Lung microvascular endothelial cell (primary cell): ENCODE data around the gene CATSPERE. TPM values are rescaled to one million over a fixed set of nuclear protein-coding genes. Genes with fewer than 3 reads are reported as not detected.
"Not testable (repeated sequence)": the region's sequence is repeated elsewhere in the genome, so short reads cannot be mapped to it uniquely, and the experiment has no call there.

ENCODE experiments used
- DNase-seq, 2 donors: peaks; one replicate each; pipeline versions ENCODE4 v3.0.0 to v3.0.0-alpha.2; 2010; ENCODE audit warnings: low read depth in 2 of 2
- total RNA-seq: library from RNA; depleted of rRNA; stranded (reverse); fragments of >200 nt; gene quantifications from 2 replicates; pipeline ENCODE4 v1.2.1, GENCODE V29; 2014

Gene CATSPERE
- total RNA-seq, 1 donor from 2014 or later: 1.6 TPM

- DNase-seq: no peak
Observed at GRCh38 chr1:244447552-244447951, 13.5 kb upstream of the CATSPERE start.

DNA sequence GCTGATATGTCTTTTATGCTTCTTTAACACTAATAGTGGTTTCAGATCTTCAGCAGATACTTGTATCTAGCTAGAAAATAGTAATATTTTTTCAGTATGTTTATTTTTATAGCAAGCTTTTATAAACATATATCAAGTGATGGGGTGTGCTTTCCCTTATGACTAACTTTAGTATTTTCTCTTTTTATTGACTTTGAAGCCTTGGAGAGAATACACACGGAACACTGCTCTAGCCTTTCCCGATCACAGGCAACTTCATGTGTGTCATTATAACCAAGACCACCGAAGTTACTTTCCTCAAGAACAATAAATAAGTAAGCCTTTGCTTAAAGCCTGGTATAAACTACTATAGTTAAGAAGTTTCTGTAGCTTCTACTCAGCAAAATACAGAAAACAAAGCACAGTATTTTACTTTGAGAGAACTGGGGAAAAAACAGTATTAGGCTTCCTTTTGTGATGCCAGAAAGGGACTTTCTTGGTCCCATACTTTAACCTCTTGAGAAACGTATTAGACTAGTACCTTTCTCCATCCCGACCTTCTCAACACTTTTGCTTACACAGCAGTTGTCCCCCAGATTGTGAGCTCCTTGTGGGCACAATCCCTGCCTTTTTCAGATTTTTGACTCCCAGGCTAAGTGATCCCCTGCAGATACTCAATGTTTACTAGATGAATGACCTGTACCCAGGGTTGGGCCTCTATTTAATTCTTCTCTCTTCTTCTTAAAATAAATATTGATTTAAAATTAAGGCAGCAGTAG, 12.6 kb upstream of the CATSPERE start:
- no peak for DNase-seq

- no peak for DNase-seq
Observed at GRCh38 chr1:244449936-244450508, 11.1 kb upstream of the CATSPERE start.

DNA sequence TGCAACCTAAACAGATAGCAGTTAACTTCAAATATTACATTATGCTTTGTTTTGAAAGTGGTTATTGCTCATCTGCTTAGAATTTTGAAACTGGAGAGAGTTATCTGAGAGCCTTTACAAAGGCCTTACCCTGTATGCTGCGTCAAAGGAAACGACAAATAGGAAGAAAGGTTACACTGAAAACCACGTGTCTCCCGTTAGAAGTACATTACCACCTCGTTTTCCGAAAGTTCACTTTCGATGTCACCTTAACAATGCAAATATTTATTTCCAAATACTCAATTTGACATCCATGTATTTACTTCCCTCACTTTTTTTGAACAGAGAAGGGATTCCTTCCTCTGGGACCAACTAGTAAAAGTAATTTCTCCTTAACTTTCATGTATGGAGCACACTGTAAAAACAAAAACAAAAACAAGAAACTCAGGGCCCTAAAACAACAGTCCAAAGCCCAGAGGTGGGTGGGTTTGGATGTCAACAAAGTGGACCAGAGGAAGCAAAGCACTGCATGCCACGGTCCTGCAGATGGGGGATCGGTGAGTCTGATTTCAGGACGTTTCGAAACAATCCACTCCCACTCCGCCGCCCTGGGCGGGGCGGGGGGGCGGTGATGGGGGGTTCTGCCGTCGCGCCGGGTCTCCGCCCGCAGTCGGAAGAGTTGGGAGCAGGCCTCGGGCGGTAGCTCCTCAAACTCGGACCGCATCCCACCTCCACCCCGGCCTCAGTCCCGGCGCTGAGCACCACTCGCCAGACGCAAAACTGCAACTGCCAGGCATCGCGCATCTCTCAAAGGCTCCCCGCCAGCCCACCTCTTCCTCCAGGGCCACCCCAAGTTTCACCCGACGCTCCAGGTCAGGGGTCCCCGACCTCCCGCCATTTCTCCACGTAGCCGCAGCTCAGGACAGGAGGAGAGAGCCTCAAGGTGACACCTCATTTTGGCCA, 10.2 kb upstream of the CATSPERE start:
- peak; percentile 70 to 81 for DNase-seq

- DNase-seq: no peak
Observed at GRCh38 chr1:244451539-244451950, 9.5 kb upstream of the CATSPERE start, which contains the start of gene ADSS2. Gene ADSS2 (minus strand): TSS chr1:244451909. CDS start chr1:244451817, 92 bp downstream.

- peak; percentile 99 to 100 for DNase-seq
Observed at GRCh38 chr1:244451951-244452795, 8.9 kb upstream of the CATSPERE start.

- no peak for DNase-seq
Observed at GRCh38 chr1:244454412-244454811, 6.7 kb upstream of the CATSPERE start.

DNA sequence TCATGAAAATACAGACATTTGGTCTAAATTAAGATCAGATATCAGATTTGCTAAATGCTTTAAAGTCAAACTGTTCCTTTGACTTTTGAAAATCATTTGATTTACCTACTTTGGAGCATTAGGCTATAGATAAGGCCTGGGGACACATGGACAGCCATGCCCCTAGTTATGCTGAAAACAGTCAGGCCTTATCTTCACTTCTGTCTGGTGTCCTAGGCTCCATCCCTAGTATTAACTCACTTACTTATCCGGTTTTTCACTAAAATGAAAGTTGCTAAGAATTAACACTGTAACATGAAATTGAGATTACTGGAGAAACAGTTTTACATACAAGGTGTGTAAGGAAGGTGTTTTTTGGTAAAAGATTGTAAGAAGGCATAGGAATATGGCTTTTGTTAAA, 4.5 kb upstream of the CATSPERE start:
- no peak for DNase-seq

- DNase-seq: no peak
Observed at GRCh38 chr1:244458781-244459180, 2.3 kb upstream of the CATSPERE start.

DNA sequence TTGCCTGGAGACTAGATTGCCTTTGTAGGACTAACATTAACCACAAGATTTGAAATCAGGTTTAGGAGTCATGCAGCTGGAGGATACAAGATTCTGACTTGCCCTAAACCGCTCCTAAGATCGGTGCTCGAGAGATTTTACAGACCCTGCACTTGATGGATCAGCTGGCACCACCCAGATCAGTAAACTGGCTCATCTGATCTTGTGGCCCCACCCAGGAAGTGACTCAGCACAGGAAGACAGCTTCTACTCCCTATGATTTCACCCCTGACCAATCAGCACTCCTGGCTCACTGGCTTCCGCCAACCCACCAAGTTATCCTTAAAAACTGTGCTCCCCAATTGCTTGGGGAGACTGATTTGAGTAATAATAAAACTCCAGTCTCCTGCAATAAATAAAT, 876 bp upstream of the CATSPERE start:
- DNase-seq: peak in 1 of 2 donors; percentile 24

DNA sequence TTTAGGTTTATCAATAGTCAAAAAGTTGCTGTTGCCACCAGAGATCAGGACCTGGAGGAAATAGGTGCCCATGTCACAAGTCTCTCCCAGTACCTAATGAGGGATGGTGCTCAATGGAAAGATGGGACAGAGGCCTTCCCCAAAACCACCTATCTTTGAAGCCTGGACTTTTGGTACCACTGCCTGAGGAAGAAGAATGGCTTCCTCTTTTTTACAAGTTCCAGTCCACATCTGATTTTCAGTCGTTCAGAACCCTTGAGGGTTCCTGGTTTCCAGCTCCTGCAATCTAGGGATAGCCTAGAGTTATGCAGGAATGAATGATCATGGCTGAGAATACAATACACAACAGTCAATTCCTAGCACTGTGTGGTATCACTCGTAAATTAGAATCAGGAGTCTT, 5.7 kb downstream of the CATSPERE start:
- no peak for DNase-seq

DNA sequence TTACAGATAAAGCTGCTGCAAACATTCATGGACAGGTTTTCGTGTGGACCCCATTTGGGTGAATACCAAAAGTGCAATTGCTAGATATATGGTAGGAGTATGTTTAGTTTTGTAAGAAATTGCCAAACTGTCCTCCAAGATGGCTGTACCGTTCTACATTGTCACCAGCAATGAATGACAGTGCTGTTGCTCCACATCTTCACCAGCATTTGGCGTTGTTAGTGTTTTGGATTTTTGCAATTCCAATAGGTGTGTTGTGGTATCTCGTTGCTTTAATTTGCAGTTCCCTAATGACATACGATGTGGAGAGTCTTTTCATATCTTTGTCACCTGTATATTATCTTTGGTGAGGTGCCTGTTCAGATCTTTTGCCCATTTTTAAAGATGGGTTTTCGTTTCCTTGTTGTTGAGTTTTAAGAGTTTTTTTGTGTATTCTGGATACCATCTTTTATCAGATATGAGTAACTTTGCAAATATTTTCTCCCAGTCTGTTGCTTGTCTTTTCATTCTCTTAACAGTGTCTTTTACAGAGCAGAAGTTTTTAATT, 12.1 kb downstream of the CATSPERE start:
- DNase-seq: no peak

- not testable (repeated sequence) for DNase-seq
Observed at GRCh38 chr1:244484971-244485370, 23.9 kb downstream of the CATSPERE start.

GRCh38 chr1:244494653-244495052, 33.6 kb downstream of the CATSPERE start:
- no peak for DNase-seq

GRCh38 chr1:244496186-244496585, 35.1 kb downstream of the CATSPERE start:
- DNase-seq: no peak

- no peak for DNase-seq
Observed at GRCh38 chr1:244497805-244498204, 36.7 kb downstream of the CATSPERE start.

- not testable (repeated sequence) for DNase-seq
Observed at GRCh38 chr1:244499484-244499883, 38.4 kb downstream of the CATSPERE start.

GRCh38 chr1:244500515-244500914, 39.4 kb downstream of the CATSPERE start:
- not testable (repeated sequence) for DNase-seq

DNA sequence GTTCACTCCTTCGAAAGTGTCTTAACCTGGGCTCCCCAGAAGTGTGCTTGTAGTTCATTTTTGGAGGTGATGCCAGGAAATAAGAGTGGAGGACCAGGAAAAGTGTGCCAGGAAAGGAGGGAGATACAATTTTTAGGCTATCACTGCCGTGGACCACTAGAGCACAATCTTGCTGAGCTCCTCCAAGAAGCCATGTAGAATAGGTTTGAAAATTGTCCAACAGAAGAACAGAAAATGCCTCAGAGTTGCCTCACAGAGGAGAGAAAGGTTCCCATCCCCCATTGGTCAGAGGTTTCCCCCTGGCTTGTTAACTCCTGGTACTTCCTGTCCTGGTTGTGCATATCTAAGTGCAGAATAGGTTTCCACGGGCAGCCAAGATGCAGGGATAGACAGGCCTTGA, 41.6 kb downstream of the CATSPERE start:
- DNase-seq: no peak

DNA sequence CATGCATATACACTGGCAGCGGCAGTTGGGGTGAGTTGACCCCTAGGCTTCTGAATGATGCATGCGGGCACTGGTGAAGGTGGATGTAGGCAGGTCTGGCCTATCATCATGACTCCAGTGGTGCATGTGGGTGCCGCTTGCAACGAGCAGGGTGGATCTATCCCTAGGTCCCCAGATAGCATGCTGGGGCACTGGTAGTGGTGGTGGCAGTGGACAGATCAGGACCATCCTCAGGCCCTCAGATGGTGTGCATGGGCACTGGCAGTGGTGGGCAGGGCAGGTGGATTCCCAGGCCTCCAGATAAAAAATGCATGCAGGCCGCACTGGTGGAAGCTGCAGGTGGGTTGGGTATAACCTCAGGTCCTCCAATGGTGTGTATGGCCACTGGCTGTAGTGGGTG, 52.4 kb downstream of the CATSPERE start:
- DNase-seq: no peak

DNA sequence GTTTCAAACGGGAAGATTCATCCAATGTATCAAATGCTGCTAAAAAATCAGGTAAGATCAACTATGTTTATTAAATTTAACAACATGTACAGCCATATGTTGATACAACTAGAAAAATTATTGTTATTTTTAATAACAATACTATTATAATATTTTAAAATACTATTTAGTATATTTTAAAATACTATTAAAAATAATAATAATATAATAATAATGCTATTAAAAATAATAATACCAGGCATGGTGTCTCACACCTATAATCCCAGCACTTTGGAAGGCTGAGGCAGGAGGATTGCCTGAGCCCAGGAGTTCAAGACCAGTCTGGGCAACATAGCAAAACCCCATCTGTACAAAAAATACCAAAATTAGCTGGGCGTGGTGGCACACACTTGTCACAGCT, 54.6 kb downstream of the CATSPERE start:
- DNase-seq: no peak
